Gastroesophageal sphincter (tissue), 3 donors: ENCODE data around the gene CLCN3.

Experiments used
- CTCF ChIP-seq, 4 experiments: fragments of 200-600 bp in 2 of 4; fragments of 450-650 bp in 2 of 4; sonication (generic) in 1 of 4; IDR thresholded peaks; one replicate each; pipeline ENCODE4 v1.5.1; 2017 to 2019; ENCODE audit warnings: antibody characterized with exemption in 4 of 4, mild to moderate bottlenecking in 2 of 4, moderate library complexity in 2 of 4
- POLR2AphosphoS5 ChIP-seq: sonication (generic); formaldehyde crosslinking; IDR thresholded peaks from one replicate; pipeline ENCODE4 v1.6.1; 2017; ENCODE audit warnings: antibody characterized with exemption

GRCh38 chr4:169619958-169620879 lies at the start of gene CLCN3:
- TF ChIP-seq CTCF (IDR thresholded peaks at IDR 0.05) = peak in 1 of 4 experiments; percentile 32
- TF ChIP-seq POLR2AphosphoS5 = peak; percentile 92
